Stomach smooth muscle (tissue), 2 donors: ENCODE data around the gene RIPK1.

ENCODE experiments used
- H3K27ac ChIP-seq: one replicate; pipeline ENCODE4 v1.7.0; 2013; ENCODE audit warnings: mild to moderate bottlenecking, low read length, inconsistent platforms
- H3K27me3 ChIP-seq, 2 donors: one replicate each; pipeline ENCODE4 v1.7.0; 2013; ENCODE audit warnings: low read length in 2 of 2; ENCODE audit not compliant: insufficient read depth in 2 of 2, control insufficient read depth in 1 of 2
- H3K36me3 ChIP-seq, 2 donors: one replicate each; pipeline ENCODE4 v1.7.0; 2013; ENCODE audit warnings: low read length in 2 of 2; ENCODE audit not compliant: control insufficient read depth in 2 of 2, insufficient read depth in 2 of 2
- H3K4me1 ChIP-seq: one replicate; pipeline ENCODE4 v1.7.0; 2013; ENCODE audit warnings: low read length; ENCODE audit not compliant: control insufficient read depth, insufficient read depth
- H3K4me3 ChIP-seq, 2 donors: one replicate each; pipeline ENCODE4 v1.7.0; 2013; ENCODE audit warnings: low read length in 2 of 2
- H3K9ac ChIP-seq, 2 donors: one replicate each; pipeline ENCODE4 v1.7.0; 2013; ENCODE audit warnings: low read length in 2 of 2, mild to moderate bottlenecking in 1 of 2
- H3K9me3 ChIP-seq, 2 donors: one replicate each; pipeline ENCODE4 v1.7.0; 2013; ENCODE audit warnings: low read length in 2 of 2; ENCODE audit not compliant: control insufficient read depth in 2 of 2
- donor health status: healthy.
- donor health status: Pancreatic carcinoma.

The RIPK1 gene

DNA sequence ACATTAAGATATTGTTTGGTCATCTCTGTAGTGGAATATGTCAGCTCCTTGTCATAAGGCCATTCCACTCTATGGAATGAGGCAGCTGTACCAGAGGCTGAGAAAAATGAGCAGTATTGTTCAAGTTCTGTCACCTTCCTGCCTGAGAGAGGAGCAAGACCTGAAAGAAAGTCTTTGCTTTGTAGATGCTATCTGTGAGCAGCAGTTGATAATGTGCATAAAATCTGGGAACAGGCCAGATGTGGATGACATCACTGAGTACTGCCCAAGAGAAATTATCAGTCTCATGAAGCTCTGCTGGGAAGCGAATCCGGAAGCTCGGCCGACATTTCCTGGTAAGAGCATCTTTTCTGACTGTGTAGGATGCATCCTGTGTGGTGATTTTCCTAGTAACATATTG is 16.8 kb downstream of the RIPK1 start:
- Histone ChIP-seq H3K4me1 (no peaks in the 10 kb centered on the region), H3K9me3 (no peaks in the 10 kb centered on the region), H3K27ac (no peak overlapping the region), H3K36me3 (peaks cover 55 to 57% of the 10 kb centered on the region in 2 donors), H3K4me3 (no peak overlapping the region), H3K9ac (no peak overlapping the region), H3K27me3 (no peaks in the 10 kb centered on the region)

- Histone ChIP-seq H3K36me3 (peaks cover 42 to 51% of the 10 kb centered on the region in 2 donors), H3K4me3 (no peak overlapping the region), H3K4me1 (no peaks in the 10 kb centered on the region), H3K9ac (no peak overlapping the region), H3K27ac (no peak overlapping the region), H3K9me3 (no peaks in the 10 kb centered on the region), H3K27me3 (no peaks in the 10 kb centered on the region)
Measured at GRCh38 chr6:3086282-3086946, 18.1 kb downstream of the RIPK1 start.

- H3K36me3 ChIP-seq: peaks cover 28 to 38% of the 10 kb centered on the region in 2 donors
- no peak overlapping the region for H3K27ac ChIP-seq
- no peak overlapping the region for H3K9ac ChIP-seq
- no peaks in the 10 kb centered on the region for H3K9me3 ChIP-seq
- H3K4me3 ChIP-seq: no peak overlapping the region
- no peaks in the 10 kb centered on the region for H3K4me1 ChIP-seq
- H3K27me3 ChIP-seq: no peaks in the 10 kb centered on the region
Measured at GRCh38 chr6:3088446-3088845, 20.2 kb downstream of the RIPK1 start.

- Histone ChIP-seq H3K9ac (no peak overlapping the region), H3K4me1 (no peaks in the 10 kb centered on the region), H3K27ac (no peak overlapping the region), H3K27me3 (no peaks in the 10 kb centered on the region), H3K9me3 (no peaks in the 10 kb centered on the region), H3K36me3 (peaks cover 25 to 33% of the 10 kb centered on the region in 2 donors), H3K4me3 (no peak overlapping the region)
Measured at GRCh38 chr6:3088968-3089367, 20.7 kb downstream of the RIPK1 start.

- Histone ChIP-seq H3K9me3 (no peaks in the 10 kb centered on the region), H3K9ac (no peak overlapping the region), H3K4me1 (no peaks in the 10 kb centered on the region), H3K27ac (no peak overlapping the region), H3K27me3 (no peaks in the 10 kb centered on the region), H3K36me3 (peaks cover 22 to 29% of the 10 kb centered on the region in 2 donors), H3K4me3 (no peak overlapping the region)
Measured at GRCh38 chr6:3090013-3090412, 21.7 kb downstream of the RIPK1 start.

DNA sequence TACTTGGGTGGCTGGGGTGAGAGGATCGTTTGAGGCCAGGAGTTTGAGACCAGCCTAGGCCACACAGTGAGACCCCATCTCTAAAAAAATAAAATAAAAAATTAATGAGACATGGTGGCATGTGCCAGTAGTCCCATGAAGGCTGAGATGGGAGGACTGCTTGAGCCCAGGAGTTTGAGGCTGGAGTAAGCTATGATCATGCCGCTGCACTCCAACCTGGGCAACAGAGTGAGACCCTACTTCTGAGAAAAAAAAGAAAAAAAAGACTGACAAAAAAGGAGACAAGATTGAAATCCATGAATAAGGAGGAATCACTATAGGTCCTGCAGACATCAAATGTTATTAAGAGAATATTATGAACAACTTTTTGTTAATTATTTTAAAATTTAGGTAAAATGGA is 26.5 kb downstream of the RIPK1 start:
- H3K9me3 ChIP-seq: no peaks in the 10 kb centered on the region
- no peak overlapping the region for H3K27ac ChIP-seq
- H3K36me3 ChIP-seq: peaks cover 19 to 21% of the 10 kb centered on the region in 2 donors

DNA sequence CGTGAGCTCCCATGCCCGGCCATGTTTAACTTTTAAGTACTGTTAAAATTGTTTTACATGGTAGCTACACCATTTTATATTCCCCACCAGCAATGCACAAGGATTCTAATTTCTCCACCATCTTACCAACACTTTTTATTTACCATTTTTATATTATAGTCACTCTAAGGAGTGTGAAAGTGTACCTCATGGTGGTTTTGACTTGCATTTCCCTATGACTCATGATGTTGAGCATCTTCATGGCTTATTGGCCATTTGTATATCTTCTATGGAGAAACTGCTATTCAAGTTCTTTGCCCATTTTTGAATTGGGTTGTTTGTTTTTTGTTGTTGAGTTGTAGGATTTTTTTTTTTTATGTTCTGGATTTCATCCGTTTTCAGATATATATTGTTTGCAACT is 34.6 kb downstream of the RIPK1 start:
- H3K4me1 ChIP-seq: no peaks in the 10 kb centered on the region
- H3K4me3 ChIP-seq: no peak overlapping the region

More for the DNA sequence above, 26.5 kb downstream of the RIPK1 start:
- no peaks in the 10 kb centered on the region for H3K4me1 ChIP-seq
- no peaks in the 10 kb centered on the region for H3K27me3 ChIP-seq
- H3K9ac ChIP-seq: no peak overlapping the region
- no peak overlapping the region for H3K4me3 ChIP-seq

GRCh38 chr6:3108746-3109414 is 40.6 kb downstream of the RIPK1 start:
- Histone ChIP-seq H3K9ac (no peak overlapping the region), H3K4me3 (no peak overlapping the region), H3K27ac (no peak overlapping the region), H3K27me3 (no peaks in the 10 kb centered on the region), H3K9me3 (no peaks in the 10 kb centered on the region), H3K4me1 (no peaks in the 10 kb centered on the region), H3K36me3 (peaks cover 39 to 52% of the 10 kb centered on the region in 2 donors)

More for the DNA sequence above, 34.6 kb downstream of the RIPK1 start:
- H3K9me3 ChIP-seq: no peaks in the 10 kb centered on the region
- no peak overlapping the region for H3K9ac ChIP-seq
- no peaks in the 10 kb centered on the region for H3K27me3 ChIP-seq
- H3K36me3 ChIP-seq: peaks cover 30 to 33% of the 10 kb centered on the region in 2 donors
- no peak overlapping the region for H3K27ac ChIP-seq

GRCh38 chr6:3109761-3110160 is 41.5 kb downstream of the RIPK1 start:
- Histone ChIP-seq H3K27me3 (no peaks in the 10 kb centered on the region), H3K4me1 (no peaks in the 10 kb centered on the region), H3K36me3 (peaks cover 44 to 50% of the 10 kb centered on the region in 2 donors), H3K4me3 (no peak overlapping the region), H3K9me3 (no peaks in the 10 kb centered on the region), H3K9ac (no peak overlapping the region), H3K27ac (no peak overlapping the region)

GRCh38 chr6:3114377-3114776 is 46.1 kb downstream of the RIPK1 start:
- no peaks in the 10 kb centered on the region for H3K9me3 ChIP-seq
- no peak overlapping the region for H3K9ac ChIP-seq
- no peak overlapping the region for H3K4me3 ChIP-seq
- H3K27me3 ChIP-seq: no peaks in the 10 kb centered on the region
- H3K36me3 ChIP-seq: peaks cover 24 to 28% of the 10 kb centered on the region in 2 donors
- H3K4me1 ChIP-seq: peaks cover 9% of the 10 kb centered on the region
- no peak overlapping the region for H3K27ac ChIP-seq

GRCh38 chr6:3117912-3118352 is 49.6 kb downstream of the RIPK1 start:
- Histone ChIP-seq H3K27me3 (no peaks in the 10 kb centered on the region), H3K27ac (peak overlapping the region; percentile 76), H3K4me1 (peaks cover 9% of the 10 kb centered on the region), H3K9me3 (no peaks in the 10 kb centered on the region), H3K4me3 (peak overlapping the region; percentile 90 to 94), H3K36me3 (peaks cover 14 to 19% of the 10 kb centered on the region in 2 donors), H3K9ac (peak overlapping the region; percentile 58 to 75)
